Hematopoietic multipotent progenitor cell treated with erythropoietin and hydrocortisone succinate and interleukin-3 and kit ligand, for 4 days (in vitro differentiated cells): ENCODE measurements around the gene AP3D1.
A peak's percentile ranks its signal among the peaks of the same experiment; 100 is the strongest.

ENCODE experiments used
- DNase-seq: peaks from one replicate; pipeline ENCODE4 v3.0.0-alpha.2; 2015

The AP3D1 gene

DNA sequence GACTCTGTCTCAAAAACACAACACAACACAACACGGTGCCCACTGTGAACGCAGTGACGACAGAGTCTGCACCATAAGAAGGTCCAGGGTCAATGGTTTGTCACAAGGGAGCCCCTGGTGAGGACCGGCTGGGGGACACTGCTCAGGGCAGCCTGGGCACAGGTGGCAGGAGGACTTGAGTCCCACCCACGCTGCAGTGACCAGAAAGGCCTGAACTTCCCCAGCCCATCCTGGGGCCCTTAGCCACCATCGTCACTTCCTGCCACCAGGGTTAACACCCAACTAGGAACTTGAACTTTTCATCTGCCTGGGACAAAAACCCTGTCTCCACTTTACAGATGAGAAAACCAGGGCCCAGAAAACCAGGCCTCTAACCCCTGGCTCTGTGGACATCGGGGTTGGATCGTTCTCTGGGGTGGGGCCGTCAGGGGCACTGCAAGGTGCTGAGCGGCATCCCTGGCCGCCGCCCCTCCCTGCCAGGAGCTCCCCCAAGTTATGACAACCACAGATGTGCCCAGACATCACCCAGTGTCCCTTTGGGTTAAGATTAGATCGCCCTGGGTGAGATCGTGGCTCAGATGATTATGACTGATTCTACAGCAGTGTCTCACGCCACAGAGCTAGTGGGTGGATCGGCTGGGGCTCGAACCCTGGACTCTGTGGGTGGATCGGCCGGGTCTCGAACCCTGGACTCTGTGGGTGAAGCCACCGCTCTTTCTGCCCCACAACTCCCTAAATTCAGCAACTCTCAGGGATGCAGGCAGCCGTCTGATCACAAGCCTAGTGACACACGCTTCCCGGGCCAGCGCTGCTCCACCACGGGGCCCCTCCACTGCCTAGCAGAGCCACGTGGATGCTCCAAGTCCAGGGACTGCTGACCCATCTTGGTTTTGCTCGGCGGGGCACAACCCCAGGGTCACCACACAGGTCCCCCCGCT lies 69.2 kb downstream of the AP3D1 start:
- peak; percentile 78 for DNase-seq

DNA sequence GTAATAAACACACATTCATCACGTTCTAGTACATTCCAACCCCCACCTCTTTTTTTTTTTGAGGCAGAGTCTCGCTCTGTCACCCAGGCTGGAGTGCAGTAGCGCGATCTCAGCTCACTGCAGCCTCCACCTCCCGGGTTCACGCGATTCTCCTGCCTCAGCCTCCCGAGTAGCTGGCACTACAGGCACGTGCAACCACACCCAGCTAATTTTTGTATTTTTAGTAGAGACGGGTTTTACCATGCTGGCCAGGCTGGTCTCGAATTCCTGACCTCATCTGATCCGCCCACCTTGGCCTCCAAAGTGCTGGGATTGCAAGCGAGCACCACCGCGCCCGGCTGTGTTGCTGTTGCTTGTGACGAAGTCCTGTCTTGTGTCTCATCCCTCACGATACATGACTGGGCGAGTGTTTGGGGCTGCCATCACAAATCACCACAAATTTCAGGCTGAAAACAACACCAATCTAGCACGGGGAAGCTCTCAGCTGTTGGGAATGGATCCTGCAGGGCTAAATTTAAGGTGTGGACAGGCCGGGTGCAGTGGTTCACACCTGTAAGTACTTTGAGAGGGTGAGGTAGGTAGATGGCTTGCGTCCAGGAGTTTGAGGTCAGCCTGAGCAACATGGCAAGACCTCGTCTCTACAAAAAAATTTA lies 70.9 kb downstream of the AP3D1 start:
- no peak for DNase-seq

DNA sequence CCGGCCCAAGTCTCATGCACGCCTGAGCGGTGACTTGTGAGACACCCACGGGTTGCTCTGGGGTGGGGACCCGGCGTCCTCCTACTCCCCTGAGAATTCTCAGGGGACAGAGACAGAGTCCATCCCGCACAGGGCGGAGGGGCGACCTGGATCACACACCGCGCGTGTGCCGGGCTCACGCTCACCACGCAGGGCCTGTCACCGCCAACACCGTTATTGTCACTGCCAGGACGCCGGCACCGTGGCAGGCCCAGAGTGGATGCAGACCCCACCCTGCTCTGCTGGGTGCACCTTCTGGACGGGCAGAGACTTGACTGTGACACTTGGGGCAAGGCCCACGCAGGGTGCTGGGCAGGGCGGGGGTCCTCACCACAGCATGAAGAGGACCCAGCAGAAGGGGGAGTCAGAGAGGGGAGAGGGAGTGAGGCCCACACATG lies 71.5 kb downstream of the AP3D1 start:
- no peak for DNase-seq

DNA sequence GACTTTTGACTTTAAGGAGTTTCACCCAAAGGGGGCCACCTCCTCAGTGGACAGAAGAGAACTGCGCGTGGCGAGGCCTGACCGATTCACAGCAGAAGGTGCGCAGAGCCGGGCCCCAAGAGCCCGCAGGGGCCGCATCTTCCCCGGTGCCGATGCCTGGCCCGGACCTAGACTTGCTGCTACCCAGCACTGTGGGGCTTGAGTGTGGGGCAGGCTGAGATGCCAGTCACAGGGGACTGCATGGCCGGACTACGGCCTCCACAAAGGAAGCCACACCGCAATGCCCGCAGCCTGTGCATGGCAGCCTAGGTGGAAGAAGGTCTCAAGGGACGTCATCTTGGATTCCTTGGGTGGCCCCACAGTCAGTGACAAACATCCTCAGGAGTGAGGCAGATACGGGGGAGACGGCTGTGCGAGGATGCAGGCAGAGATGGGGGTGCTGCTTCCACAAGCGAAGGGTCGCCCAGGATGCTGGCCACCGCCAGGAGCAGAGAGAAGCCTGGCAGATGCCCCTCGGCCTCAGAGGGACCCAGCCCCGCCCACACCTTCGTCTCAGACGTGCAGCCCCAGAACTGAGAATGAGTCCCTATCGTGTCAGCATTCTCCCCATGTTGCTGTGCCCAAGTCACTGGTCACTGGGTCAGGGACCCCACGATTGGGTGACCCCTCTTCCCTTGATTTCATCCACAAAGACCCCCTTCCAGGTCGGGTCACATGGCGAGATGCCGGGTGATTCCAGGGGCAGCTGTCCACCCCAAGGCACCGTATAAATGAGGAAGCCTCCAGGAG lies 72.1 kb downstream of the AP3D1 start:
- no peak for DNase-seq

DNA sequence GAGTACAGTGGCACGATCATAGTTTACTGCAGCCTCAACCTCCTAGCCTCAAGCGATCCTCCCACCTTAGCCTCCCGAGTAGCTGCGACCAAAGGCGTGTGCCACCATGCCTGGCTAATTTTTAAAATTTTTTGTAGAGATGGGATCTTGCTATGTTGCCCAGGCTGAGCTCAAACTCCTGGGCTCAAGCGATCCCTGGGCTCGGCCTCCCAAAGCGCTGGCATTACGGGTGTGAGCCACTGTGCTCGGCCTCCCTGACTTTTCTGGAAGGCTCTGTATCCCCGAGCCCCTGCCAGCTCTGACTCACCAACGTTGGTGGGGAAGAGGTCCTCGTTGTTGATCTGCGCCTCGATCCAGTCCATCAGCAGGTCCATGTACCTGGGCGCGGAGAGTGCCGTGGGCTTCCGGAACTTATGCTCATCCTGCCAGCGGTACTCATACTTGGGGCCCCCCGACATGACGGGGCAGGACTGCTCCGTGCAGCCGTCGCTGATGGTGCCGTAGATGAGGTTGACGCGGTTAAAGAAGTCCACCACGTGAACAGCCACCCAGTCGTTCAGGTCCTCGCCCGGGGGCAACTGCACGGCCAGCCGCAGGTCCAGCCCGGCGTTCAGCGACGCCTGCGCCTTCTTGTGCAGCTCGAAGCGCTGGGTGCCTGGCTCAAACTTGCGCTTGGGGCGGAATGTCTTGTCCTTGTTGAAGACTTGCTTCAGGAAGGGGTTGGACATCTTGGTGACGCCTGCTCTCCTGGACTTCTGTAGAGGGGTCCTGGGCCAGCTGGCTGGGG lies 73.3 kb downstream of the AP3D1 start:
- no peak for DNase-seq

DNA sequence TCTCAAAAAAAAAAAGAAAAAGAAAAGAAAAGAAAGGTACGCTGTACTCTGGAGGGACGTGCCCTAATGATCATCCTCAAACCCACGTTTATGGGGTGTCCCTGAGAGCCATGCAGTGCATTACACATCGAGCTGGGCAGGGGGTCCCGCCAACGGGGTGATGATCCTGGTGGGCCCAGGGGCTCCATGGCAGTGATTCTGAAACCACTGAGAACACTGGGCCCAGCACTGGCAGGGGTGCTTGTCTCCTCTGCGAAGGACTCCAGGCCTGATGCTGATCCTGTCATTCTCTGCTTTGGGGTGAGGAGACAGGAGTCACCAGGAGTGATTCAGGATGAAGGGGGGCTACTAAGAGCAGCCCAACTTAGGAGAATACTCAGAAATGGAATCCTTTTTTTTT lies 74.0 kb downstream of the AP3D1 start:
- DNase-seq, result no peak

DNA sequence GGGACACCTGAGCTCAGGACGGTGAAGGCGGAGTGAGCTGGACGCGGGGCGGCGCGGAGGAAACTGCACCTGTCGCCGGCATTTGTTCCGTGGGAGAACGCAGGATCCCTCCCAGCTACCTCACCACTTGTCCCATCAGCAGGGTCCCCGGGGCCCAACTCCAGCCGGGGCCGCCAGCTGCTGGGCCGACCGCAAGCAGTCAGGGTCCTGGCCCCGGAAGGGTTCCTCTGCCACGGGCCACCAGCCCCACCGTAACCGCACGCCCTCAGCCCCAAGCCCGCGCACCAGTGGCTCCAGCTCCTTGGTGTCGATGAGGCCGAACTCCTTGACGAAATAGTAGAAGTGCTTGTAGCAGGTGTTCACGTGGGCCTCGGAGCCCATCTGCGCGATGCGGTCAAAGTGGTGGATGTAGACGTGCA lies 74.8 kb downstream of the AP3D1 start:
- DNase-seq, result no peak

DNA sequence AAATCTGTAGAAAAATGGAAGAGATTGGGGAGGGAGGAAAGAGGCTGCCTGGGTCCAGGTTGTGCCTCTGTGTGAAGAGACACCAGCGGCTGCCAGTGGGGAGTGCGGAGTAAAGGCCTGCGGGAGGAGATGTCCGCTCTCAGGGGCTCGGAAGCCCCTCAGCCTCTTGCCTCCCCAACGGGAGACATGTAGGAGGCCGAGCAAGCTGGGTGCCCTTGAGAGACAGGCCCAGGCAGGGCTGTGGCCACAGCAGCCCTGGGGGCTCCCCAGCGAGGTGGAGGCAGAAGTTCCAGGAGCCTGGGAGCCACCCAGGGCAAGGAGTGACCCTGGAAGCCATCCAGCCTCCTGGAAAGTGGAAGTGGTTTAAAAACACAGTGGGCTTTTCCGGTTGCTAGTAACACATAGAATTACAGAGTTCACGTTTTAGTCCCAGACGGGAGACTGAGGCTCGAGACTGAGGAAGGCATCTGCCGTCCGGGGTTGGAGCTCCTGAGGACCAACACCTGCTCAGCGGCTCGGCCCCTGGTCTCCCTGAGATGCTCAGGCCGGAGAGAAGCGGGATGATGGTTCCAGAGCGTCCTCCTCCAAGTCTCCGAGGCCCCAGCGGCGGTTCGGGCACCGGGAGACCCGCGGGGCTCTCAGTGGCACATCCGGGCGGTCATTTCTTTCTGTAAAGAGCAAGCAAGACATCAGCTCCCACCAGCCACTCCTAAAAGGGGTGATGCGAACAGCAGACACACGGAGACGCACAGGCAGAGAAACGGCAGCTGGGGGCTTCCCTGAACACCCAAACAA lies 78.4 kb downstream of the AP3D1 start:
- no peak for DNase-seq

DNA sequence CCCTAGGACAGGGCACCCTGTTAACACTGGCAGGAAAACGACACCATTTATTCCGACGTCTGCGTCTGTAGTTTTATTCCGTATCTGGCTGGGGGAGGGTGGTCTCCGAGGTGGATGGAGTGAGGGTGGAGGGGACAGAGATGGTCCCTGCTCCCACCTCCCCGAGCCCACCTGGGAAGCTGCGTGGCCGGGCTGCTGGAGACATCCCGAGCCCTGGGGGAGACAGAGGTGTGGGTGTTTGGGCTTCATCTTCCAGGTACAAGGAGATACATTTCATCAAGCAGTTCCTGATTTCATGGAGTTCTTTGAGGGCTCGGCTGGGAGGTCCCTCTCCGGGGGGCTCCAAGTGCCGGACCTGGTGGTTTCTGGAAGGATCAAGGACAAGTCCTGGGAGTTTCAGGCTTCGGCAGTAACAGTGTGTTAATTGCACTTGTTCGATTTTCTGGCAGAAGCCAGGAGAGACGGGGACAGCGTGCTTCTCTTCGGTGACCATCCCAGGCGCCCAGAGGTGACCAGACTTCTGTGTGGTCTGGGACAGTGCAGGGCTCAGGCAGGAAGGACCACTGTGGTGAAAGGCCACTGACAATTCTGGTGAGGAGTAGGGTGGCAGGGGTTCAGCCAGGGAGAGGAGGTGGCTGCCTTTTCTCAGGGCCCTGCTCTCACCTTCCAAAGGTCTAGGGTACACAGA lies 80.2 kb downstream of the AP3D1 start:
- DNase-seq, result no peak

DNA sequence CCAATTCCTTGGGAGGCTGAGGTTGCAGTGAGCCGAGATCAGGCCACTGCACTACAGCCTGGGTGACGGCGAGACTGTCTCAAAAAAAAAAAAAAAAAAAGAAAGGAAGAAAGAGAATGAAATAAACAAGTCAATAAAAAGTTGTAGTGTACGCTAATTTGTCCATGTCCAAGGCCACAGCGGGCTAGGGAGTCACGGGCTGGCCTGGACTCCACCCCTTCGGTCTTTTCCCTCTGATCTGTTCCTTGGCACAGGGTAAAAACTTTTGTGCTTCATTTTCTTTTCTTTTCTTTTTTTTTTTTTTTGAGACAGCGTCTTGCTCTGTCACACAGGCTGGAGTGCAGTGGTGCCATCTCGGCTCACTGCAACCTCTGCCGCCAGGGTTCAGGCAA lies 80.9 kb downstream of the AP3D1 start:
- no peak for DNase-seq

DNA sequence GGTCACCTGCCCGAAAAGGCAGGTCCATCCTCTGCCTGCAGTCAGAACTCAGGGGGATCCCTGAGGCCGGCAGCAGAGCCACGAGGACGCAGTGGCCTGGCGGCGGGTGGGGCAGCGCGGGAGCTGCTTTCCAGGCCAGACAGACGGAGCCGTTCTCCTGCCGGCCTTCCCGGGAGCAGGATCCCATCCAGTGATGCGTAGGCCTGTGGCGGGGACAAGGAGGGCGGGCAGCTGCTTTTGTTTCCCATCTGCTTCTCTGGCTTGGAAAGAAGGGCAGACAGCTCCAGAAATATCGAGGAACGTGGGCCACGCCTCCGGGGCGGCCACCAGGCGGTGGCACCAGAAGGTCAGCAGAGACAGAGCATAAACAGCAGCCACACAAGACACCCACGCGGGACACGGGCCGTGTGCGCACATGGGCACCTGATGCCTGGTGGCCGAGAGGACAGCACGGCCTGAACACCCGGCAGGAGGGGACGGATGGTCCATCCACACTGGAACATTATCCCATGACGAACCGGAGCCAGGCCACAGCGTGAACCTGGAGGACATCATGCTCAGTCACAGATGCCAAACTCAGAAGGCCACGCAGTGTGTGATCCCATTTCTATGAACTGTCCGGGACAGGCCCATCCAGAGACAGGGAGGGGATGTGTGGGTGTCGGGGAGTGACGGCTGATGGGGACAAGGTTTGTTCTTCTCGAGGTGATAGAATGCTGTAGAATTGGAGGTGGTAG lies 86.4 kb downstream of the AP3D1 start:
- DNase-seq, result no peak

DNA sequence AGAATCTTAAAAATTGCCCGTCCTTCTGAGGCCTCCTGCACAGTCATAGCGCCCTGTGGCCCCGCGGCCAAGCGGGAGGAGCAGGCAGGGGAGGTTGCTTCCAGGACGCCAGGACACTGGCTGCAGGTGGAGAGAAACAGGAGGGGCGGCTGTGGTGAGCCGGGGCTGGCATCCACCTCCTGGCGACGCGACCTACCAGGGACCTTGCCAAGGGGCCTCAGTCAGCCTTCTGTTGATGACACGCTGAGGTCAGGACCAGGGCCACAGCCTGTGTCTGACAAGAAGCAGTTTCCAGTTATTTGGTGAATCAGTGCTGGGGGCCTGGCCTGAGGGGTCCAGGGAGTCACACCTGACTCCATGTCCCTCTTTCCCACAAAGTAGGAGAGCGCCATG lies 87.0 kb downstream of the AP3D1 start:
- DNase-seq, result no peak

DNA sequence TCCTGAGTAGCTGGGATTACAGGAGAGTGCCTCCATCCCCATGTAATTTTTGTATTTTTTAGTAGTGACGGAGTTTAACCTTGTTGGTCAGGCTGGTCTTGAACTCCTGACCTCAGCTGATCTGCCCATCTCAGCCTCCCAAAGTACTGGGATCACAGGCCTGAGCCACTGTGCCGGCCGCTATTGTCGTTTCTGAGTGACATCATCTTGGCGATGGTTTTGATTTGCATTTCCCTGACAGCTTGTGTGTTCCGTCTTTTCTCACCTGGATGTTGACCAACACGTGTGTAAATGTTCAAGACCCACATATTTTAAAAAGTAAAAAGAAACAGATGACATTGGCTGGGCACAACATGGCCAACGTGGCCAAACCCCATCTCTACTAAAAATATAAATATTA lies 87.5 kb downstream of the AP3D1 start:
- no peak for DNase-seq

DNA sequence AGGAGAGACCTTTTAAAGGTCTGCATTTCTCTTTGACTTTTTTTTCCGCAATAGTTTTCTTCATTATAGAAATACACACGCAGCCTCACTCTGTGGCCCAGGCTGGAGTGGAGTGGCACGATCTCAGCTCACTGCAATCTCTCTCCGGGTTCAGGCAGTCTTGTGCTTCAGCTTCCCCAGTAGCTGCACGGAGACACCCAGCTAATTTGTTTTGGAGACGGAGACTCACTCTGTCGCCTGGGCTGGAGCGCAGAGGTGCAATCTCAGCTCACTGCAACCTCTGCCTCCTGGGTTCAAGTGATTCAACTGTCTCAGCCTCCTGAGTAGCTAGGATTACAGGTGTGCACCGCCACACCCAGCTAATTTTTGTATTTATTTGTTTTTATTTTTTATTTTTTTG lies 88.6 kb downstream of the AP3D1 start:
- DNase-seq, result no peak

DNA sequence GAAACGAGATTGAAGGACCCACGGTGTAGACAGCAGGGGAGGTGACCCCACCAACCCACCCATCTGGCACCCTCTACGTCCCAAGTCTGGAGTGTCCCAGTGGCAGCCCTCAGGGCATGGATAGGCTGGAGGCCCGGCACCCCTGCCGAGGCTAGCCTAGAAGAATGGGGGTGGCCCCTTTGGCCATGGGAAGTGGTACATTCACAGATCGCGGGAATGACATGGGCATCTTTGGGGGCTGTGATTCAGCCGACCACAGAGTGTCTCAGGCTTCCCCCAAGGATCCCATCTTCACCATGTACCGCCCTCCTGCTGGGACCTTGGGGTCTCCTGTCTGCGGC lies 89.0 kb downstream of the AP3D1 start:
- DNase-seq, result no peak

DNA sequence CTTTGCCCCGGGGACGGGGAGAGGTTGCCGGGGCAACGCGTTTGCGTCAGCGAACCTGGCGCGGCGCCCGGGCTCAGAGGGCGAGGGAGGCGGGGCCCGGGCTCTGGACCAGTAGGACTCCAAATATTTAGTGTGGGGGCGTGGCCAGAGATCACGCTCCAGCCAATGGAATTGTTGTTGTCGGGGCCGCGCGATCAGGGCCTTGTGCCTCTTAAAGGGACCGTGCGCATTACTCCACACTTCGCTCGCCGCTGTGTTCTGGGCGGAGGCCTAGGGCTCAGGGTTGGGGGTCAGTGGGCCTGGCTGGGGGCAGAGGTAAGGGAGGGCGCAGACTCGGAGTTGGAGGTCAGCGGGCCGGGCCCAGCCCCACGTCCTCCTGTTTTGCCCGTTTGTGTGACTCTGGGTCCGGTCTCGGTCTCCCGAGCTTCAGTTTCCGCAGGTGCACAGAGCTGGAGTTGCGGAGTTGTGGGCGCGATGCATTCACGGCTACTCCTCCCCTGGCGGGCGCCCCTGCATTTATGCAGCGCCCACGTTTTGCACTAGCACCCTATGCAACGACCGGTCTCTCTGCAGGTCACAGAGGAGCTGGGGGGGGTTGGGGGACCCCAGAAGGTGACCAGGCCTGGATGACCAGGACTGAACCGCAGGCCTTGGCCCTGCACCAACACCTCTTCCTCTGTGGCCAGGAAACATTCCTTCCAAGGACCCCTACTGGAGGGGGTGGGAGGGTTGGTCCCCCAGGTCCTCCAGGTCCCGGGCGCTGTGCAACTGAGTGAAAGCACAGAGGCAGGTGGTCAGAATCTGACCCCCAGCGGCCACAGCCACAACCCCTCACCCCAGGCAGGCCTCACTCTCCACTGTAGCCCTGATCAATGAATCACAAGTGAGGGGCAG lies 89.6 kb downstream of the AP3D1 start:
- DNase-seq, result peak; percentile 100

DNA sequence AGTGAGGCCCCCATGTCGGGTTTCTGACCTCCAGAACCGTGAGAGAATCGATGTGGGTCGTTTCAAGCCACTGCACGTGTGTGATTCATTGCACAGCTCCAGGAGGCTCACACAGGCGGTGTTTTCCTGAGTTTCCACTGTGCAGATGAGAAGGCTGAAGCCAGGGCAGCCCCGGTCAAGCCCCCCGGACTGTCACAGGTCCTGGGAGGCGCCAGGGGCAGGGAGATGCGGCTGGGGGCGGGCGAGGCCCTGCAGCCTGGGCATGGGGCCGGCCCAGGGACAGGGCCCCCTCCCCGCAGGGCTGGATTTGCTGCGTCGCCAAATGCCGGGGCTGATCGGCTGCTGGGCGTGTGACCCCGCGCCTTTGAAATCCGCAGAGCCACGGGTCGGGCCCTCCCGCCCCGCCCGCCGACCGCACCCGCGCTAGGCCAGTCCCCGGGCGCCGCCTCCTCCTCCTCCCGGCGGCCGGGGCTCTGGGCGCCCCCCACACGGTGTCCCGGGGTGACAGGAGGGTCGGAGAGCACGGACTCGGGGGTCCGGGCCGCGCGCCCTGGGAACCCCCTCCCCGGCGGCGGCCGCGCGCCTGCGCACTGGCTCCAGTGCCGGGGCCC lies 90.4 kb downstream of the AP3D1 start:
- peak; percentile 87 for DNase-seq

DNA sequence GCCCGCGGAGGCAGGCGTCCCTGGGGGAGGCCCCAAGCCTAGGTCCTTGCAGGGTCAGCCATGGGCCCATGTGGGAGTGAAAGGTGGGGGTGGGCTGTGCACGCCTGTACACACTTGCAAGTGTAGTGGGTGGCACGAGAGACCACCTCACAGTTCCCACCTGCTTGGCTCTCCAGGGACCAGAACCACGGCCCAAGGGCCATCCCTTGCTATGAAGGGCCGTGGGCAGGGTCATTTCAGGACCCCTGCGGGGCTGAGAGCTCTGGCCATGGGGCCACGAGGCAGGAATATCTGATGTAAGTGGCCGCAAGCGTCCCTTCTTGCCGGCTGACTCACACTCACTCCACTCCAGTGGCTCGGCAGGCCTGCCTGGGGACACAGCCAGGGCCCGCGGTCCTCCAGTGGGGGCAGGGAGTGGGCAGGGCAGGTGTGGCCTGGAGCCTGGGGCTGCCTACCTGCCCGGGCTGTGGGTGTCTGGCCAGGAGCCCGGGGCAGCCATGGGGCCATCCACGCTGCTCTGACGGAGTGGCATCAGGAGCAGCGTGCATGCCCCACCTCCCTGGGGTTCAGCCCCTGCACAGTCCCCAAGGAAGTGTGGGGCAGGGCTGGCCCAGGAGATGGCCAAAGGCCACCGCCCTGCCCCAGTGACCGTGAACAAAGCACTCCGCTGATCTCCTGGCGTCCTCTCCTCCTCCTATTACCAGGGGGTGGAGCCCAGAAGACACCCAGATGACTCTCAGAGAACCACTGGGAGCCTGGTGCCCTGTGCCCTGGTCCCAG lies 91.8 kb downstream of the AP3D1 start:
- DNase-seq, result peak; percentile 63
